Heart right ventricle (tissue), 16 donors: ENCODE measurements around the gene PPP2R2B. TPM values are rescaled to one million over a fixed set of nuclear protein-coding genes. Genes with fewer than 3 reads are reported as not detected.

Source experiments
- ATAC-seq, 8 donors: fragments of 200-7000 bp; cut with Tn5 transposase; one replicate each; pipeline ENCODE4 v1.9.1; 2020; ENCODE audit warnings: mild to moderate bottlenecking in 8 of 8, moderate library complexity in 8 of 8, moderate number of reproducible peaks in 1 of 8
- DNase-seq, 2 donors: peaks; one replicate each; pipeline ENCODE4 v3.0.0-alpha.2; 2020
- H3K27ac ChIP-seq, 10 donors: fragments of 200-600 bp; sonication (generic) in 2 of 10; one replicate each; pipeline versions ENCODE4 v1.5.0 to v1.8.0; 2020 to 2022; ENCODE audit warnings: mild to moderate bottlenecking in 3 of 10
- H3K27me3 ChIP-seq, 7 donors: fragments of 200-600 bp; one replicate each; pipeline ENCODE4 v1.8.0; 2021 to 2022; ENCODE audit warnings: mild to moderate bottlenecking in 2 of 7
- H3K36me3 ChIP-seq, 9 donors: fragments of 200-600 bp; sonication (generic) in 1 of 9; one replicate each; pipeline versions ENCODE4 v1.5.0 to v1.8.0; 2020 to 2022; ENCODE audit warnings: mild to moderate bottlenecking in 2 of 9
- H3K4me1 ChIP-seq, 9 donors: fragments of 200-600 bp; sonication (generic) in 1 of 9; one replicate each; pipeline versions ENCODE4 v1.5.0 to v1.8.0; 2020 to 2022; ENCODE audit warnings: mild to moderate bottlenecking in 4 of 9
- H3K4me3 ChIP-seq, 10 donors: fragments of 200-600 bp; sonication (generic) in 2 of 10; one replicate each; pipeline versions ENCODE4 v1.5.0 to v1.8.0; 2020 to 2022; ENCODE audit warnings: mild to moderate bottlenecking in 7 of 10, moderate library complexity in 2 of 10
- H3K9me3 ChIP-seq, 11 donors: fragments of 200-600 bp in 10 of 11; sonication (generic) in 2 of 11; one replicate each; pipeline versions ENCODE4 v1.5.0 to v1.8.0; 2013 to 2022; ENCODE audit warnings: mild to moderate bottlenecking in 2 of 11, control low read depth in 1 of 11, moderate library complexity in 1 of 11
- CTCF ChIP-seq, 9 donors: fragments of 200-600 bp; sonication (generic) in 2 of 9; IDR thresholded peaks; one replicate each; pipeline versions ENCODE4 v1.5.0 to v1.8.0; 2021 to 2022; ENCODE audit warnings: antibody characterized with exemption in 9 of 9, mild to moderate bottlenecking in 5 of 9, moderate library complexity in 1 of 9
- WGBS, 2 donors: extraction: QIAGEN DNeasy Blood & Tissue Kit; methylation state at CpG; one replicate each; pipeline ENCODE4 v1.1.7; 2013; ENCODE audit warnings: inconsistent platforms in 1 of 2; 5-methylcytosine and 5-hydroxymethylcytosine counted together
- intact Hi-C, 10 donors: fragments of 100-400 bp; cut with DNase I; formaldehyde crosslinking; loops; one replicate each; pipeline versions ENCODE4 v1.11.1 to v1.14.2; 2022
- polyA plus RNA-seq, 2 donors: library from polyadenylated mRNA; stranded (reverse); fragments of 200-250 nt; gene quantifications; one replicate each; pipeline ENCODE4 v1.2.3, GENCODE V29; 2013
- total RNA-seq, 10 donors: library from RNA; stranded (reverse); fragmentation: NEBNext Ultra II Directional in 3 of 10; extraction: Animal tissue kit (Norgen Biotek cat#: 25700) in 3 of 10; gene quantifications; one replicate each; pipeline versions ENCODE4 v1.2.1 to v1.2.4, GENCODE V29; 2021 to 2023
- donor health status: Arrhythmogenic right ventricular cardiomyopathy.
- donor health status: ischemic (EF 13 %, LVEDD 7.1; RV severe dilation, severe dysfunction).
- donor health status: healthy with polysubstance abuse.
- donor health status: DM: no; HTN: yes; CAD: no.
- donor health status: DM: no; HTN: no; CAD: no.
- donor health status: ischemic (EF 25% LVEDD 6.9; RV normal size, moderate dysfunction).
- donor health status: ischemic (EF 25% LVEDD 5.7; RV mildly dilated, moderate dysfunction).
- donor health status: healthy.
- donor health status: DM: yes; HTN: yes; CAD: no.
- donor health status: Ischemic cardiomyopathy.
- donor health status: ischemic (EF 35%, LVEDD 5.7; RV mildly dilated, moderate dysfunction).
- donor health status: nonischemic (EF 11% LVEDD 7.7; RV severe dilation, severe dysfunction).
- donor health status: DM: yes; HTN: yes; CAD: no.
- donor health status: PGD.
- donor health status: ischemic (EF 29% LVEDD 5.4; RV normal size, mild dysfunction).
- donor health status: nonischemic (EF 23%, LVEDD 6.1; RV moderate dilation, normal function).

The PPP2R2B gene
- total and polyA plus RNA-seq, 12 donors, result 0.05 to 1.8 (median 0.57) TPM; not detected in 2

GRCh38 chr5:146726891-146727290 lies 151.7 kb downstream of the PPP2R2B start:
- intact Hi-C loops, result no loop called here
- ATAC-seq (no peak), DNase-seq (no peak)
- H3K36me3 ChIP-seq, result no peaks in the 10 kb centered on the region
- no peaks in the 10 kb centered on the region for H3K4me1 ChIP-seq
- H3K27me3 ChIP-seq, result no peaks in the 10 kb centered on the region
- whole genome bisulfite sequencing, 2 donors, result 73 to 79% methylated on average over 1 of the region's 1 CpG
- TF ChIP-seq CTCF (IDR thresholded peaks at IDR 0.05), result no peak
- no peak overlapping the region for H3K4me3 ChIP-seq
- peaks cover 0 to 27% (median 0%) of the 10 kb centered on the region in 11 donors for H3K9me3 ChIP-seq
- H3K27ac ChIP-seq, result no peak overlapping the region

GRCh38 chr5:146726020-146726419 lies 152.5 kb downstream of the PPP2R2B start:
- no peaks in the 10 kb centered on the region for H3K4me1 ChIP-seq
- H3K36me3 ChIP-seq, result no peaks in the 10 kb centered on the region
- H3K4me3 ChIP-seq, result no peak overlapping the region
- peaks cover 0 to 27% (median 0%) of the 10 kb centered on the region in 11 donors for H3K9me3 ChIP-seq
- no peaks in the 10 kb centered on the region for H3K27me3 ChIP-seq
- DNase-seq (no peak), ATAC-seq (no peak)
- no peak overlapping the region for H3K27ac ChIP-seq
- TF ChIP-seq CTCF (IDR thresholded peaks at IDR 0.05), result no peak
- WGBS, 2 donors, result 54 to 69% methylated on average over 2 of the region's 2 CpGs
- intact Hi-C loops, result no loop called here

GRCh38 chr5:146725025-146725424 lies 153.5 kb downstream of the PPP2R2B start:
- DNase-seq (no peak), ATAC-seq (no peak)
- TF ChIP-seq CTCF (IDR thresholded peaks at IDR 0.05), result no peak
- Histone ChIP-seq H3K36me3 (no peaks in the 10 kb centered on the region), H3K27ac (no peak overlapping the region), H3K9me3 (peaks cover 0 to 19% (median 0%) of the 10 kb centered on the region in 11 donors), H3K27me3 (no peaks in the 10 kb centered on the region), H3K4me1 (no peaks in the 10 kb centered on the region), H3K4me3 (no peak overlapping the region)
- WGBS, 2 donors, result 73 to 81% methylated on average over 4 of the region's 4 CpGs
- intact Hi-C loops, result no loop called here

- WGBS, 2 donors, result 83 to 90% methylated on average over 1 of the region's 1 CpG
- peaks cover 0 to 3% (median 0%) of the 10 kb centered on the region in 7 donors for H3K27me3 ChIP-seq
Observed at GRCh38 chr5:146722361-146722779, 156.2 kb downstream of the PPP2R2B start.

More at GRCh38 chr5:146722361-146722779, 156.2 kb downstream of the PPP2R2B start:
- no peaks in the 10 kb centered on the region for H3K4me1 ChIP-seq
- ATAC-seq (no peak), DNase-seq (no peak)
- no peak overlapping the region for H3K27ac ChIP-seq
- no peak overlapping the region for H3K4me3 ChIP-seq
- H3K9me3 ChIP-seq, result no peaks in the 10 kb centered on the region
- intact Hi-C loops, result no loop called here
- H3K36me3 ChIP-seq, result no peaks in the 10 kb centered on the region
- TF ChIP-seq CTCF (IDR thresholded peaks at IDR 0.05), result no peak
